Germinal center (tissue), 1 donor: ENCODE data around the gene SLC35G2.
"Not testable (repeated sequence)": the region's sequence is repeated elsewhere in the genome, so short reads cannot be mapped to it uniquely, and the experiment has no call there.

ENCODE experiments used
- DNase-seq: peaks from one replicate; pipeline ENCODE4 v3.0.0; 2012; ENCODE audit warnings: mixed read lengths, low spot score

The SLC35G2 gene

DNA sequence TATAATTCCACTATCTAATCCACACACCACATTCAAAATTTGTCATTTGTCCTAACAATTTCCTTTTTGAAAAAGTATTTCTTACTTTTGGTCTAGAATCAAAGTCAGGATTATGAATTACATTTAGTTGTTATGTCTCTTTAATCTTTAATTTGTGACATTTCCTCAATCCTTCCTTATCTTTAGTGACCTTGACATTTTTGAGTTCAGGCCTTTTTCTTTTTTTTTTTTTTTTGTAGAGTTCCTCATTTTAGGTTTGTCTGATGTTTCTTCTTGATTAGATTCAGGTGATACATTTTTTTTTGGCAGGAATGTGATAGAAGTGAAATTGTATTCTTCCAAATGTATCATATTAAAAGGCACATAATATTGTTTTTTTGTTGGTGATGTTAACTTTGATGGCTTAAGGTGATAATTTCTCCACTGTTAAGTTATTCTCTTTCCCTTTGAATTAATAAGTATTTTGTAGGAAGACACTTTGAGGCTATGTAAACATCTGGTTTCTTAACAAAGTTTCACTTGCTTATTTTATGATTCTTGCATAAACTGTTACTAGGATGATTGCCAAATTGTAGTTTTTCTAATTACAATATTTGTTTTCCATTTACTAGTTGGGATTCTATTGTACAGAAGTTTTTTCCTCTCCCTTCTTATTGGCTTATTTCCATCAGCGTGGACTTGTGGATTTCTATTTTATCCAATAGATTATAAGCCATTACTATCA lies 16.3 kb downstream of the SLC35G2 start:
- DNase-seq = no peak

GRCh38 chr3:136835813-136836510 lies 17.0 kb downstream of the SLC35G2 start:
- no peak for DNase-seq

DNA sequence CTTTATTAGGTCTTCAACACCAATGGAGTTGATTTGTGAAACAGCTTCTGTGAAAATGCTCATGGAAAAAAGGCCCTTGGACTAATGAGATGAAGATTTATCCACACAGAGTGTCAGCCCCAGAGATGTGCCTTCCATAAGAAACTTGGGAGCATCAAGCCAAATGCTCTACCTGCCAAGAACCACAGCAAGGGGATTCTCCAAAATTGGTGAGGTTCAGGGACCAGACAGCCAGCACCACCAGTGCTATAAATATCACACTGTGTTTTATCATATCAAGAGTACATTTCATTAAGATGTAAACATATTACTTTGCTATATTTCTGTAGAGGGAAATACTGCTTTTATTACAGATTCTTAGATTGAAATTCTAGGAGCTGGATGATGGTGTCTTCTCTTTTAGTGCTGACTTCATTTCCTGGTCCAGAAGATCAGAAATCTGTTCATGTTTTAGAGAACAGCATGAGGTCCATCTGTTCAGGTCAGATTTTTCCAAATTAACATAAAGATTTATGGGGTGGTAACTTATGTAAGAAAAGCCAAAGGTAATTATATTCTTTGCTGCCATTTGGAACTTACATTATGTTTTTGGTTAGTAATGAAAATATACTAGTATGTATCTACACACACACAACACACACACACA lies 17.7 kb downstream of the SLC35G2 start:
- DNase-seq = no peak

- no peak for DNase-seq
Observed at GRCh38 chr3:136838641-136839555, 20.0 kb downstream of the SLC35G2 start.

DNA sequence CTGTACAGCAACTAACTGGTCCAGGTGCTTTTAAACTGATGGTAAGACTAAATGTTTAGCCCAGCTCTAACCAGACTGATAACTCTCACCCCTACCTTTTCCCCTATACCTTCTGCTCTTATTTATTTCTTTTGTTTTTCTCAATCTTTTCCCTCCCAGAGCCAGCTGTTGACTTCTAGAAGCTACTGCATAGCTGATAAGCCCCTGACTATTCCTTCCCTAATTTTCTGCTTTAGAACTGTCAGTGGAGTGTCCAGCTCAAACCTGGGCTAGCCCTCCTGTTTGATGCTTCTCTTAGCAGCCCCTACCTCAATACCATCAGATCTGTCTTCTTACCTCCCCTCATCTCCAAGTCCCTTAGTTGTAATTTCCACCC lies 20.6 kb downstream of the SLC35G2 start:
- no peak for DNase-seq

- no peak for DNase-seq
Observed at GRCh38 chr3:136840252-136840651, 21.3 kb downstream of the SLC35G2 start.

DNA sequence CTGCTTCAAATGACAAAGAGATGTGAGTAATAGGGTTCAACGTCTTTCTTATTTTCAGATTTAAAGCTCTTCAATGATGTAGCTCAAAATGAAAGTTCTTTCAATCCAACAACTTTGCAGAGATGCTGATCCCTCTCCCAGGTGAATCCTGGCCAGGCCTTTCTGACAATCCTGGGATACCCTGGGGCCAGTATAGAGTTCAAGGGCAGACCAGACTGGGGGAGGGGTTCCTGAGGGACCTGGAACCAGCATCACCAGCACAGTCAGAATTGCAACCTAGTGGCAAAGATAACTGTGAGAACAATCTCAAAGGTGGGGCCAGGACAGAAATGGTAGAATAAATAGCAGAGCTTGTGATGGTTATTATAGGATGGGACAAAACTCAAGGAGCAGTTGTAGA lies 23.4 kb downstream of the SLC35G2 start:
- no peak for DNase-seq

- no peak for DNase-seq
Observed at GRCh38 chr3:136844724-136845123, 25.8 kb downstream of the SLC35G2 start.

GRCh38 chr3:136852180-136852579 lies 33.3 kb downstream of the SLC35G2 start:
- no peak for DNase-seq

DNA sequence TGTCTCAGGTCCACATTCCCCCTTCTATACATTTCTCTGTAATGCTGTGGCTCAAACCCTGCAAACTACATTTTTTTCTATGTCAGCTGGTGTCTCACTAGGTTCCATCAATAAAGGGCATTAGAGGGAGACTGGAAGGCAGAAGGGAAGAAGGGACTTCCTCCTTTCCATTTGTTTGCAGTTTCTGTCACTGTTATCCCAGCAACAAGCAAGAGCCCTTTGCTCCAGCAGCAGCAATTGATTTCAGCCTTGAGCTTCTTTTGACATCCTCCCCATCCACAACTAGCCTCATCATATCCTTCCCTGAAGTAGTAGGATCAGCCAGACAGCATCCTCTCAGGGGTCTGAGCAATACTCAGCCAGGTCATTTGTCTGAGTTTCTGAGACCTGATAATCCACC lies 37.7 kb downstream of the SLC35G2 start:
- DNase-seq = no peak

- DNase-seq = no peak
Observed at GRCh38 chr3:136858381-136858780, 39.5 kb downstream of the SLC35G2 start.

DNA sequence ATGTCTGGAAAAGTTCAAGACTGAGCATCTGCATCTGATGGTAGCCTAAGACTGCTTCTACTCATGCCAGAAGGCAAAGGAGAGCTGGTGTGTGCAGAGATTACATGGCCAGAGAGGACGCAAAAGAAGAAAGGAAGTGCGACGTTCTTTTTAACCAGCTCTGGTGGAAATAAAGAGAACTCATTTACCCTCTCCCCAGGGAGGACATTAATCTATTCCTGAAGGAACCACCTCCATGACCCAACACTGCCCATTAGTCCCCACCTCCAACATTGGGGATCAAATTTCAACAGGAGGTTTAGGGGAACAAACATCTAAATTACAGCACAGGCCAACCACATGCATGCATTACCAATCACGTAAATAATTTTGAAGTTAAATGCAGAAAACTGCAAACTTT lies 41.6 kb downstream of the SLC35G2 start:
- DNase-seq = no peak

GRCh38 chr3:136861890-136862616 lies 43.1 kb downstream of the SLC35G2 start, which contains the start of gene NCK1:
NCK1 (plus strand) TSS chr3:136862208; CDS start chr3:136928002, 65,794 bp downstream.
- peak; percentile 98 for DNase-seq

- peak; percentile 46 for DNase-seq
Observed at GRCh38 chr3:136862617-136863322, 43.8 kb downstream of the SLC35G2 start.

DNA sequence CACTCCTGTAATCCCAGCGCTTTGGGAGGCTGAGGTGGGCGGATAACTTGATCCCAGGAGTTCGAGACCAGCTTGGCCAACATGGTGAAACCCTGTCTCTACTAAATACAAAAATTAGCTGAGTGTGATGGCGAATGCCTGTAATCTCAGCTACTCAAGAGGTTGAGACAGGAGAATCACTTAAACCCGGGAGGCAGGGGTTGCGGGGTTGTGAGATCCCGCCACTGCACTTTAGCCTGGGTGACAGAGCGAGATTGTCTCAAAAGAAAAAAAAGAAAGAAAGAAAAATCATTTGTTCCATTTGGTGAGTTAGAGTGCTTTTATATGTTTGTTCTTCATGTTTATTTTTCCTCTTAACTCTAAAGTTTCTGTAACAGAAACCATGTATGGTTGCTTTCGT lies 50.4 kb downstream of the SLC35G2 start:
- DNase-seq = no peak

- not testable (repeated sequence) for DNase-seq
Observed at GRCh38 chr3:136872258-136872657, 53.3 kb downstream of the SLC35G2 start.

- not testable (repeated sequence) for DNase-seq
Observed at GRCh38 chr3:136879510-136879909, 60.6 kb downstream of the SLC35G2 start.

GRCh38 chr3:136882571-136882970 lies 63.6 kb downstream of the SLC35G2 start:
- peak; percentile 35 for DNase-seq

DNA sequence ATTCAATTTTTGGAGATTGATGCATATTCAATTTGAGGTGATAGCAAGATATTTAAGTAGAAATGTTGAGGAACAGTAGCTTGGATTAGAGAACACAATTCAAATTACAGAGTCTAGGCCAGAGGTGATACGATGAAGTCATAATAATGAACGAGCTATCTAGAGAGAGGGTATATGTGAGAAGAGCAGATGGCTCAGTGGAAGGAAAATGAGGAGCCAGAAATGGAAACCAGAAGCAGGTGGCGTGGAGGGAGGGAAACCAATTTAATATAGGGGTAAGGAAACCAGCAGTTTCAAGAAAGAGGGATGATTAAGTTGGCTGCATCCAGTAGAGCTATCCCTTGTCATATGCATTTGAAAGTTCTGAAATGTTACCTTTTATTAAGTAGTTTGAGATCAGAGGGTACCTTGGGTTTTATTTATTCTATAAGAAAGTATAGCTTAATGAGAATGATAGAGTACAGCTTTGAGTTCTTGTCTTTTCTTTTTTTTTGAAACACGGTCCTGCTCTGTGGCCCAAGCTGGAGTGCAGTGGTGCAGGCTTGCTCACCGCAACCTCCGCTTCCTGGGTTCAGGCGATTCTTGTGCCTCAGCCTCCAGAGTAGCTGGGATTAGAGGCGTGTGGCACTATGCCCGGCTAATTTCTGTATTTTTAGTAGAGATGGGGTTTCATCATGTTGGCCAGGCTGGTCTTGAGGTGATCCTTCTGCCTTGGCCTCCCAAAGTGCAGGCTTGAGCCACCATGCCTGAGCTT lies 65.2 kb downstream of the SLC35G2 start:
- DNase-seq = no peak
